Measurements from ENCODE around the gene UNC80. TPM values are rescaled to one million over a fixed set of nuclear protein-coding genes. Genes with fewer than 3 reads are reported as not detected.

The UNC80 gene
- total RNA-seq, 1 donor from 2014 or later = 0.11 TPM

DNA sequence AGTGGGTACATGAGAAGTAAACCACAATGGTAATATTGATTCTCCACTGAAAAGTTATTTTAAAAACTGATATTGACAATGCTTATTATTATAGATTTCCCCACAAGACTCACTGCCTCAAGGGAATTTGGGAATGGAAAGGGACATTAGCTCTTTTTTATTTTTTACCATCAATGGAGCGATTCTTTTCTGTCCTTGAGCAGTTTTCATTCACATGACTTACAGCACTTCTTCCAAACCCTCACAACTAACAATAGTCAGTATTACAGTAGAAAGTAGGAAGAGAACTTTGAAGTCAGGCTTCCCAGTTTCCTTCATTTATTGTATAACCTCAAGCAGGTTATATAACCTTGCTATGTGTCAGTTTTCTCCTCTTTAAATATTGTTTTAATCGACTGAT is 4.3 kb upstream of the UNC80 start:
- Histone ChIP-seq H3K27me3 (no peaks in the 10 kb centered on the region), H3K4me1 (no peaks in the 10 kb centered on the region), H3K4me3 (no peak overlapping the region), H3K27ac (no peak overlapping the region), H3K36me3 (no peaks in the 10 kb centered on the region), H3K9me3 (no peaks in the 10 kb centered on the region)
- TF ChIP-seq, protein P1, sequence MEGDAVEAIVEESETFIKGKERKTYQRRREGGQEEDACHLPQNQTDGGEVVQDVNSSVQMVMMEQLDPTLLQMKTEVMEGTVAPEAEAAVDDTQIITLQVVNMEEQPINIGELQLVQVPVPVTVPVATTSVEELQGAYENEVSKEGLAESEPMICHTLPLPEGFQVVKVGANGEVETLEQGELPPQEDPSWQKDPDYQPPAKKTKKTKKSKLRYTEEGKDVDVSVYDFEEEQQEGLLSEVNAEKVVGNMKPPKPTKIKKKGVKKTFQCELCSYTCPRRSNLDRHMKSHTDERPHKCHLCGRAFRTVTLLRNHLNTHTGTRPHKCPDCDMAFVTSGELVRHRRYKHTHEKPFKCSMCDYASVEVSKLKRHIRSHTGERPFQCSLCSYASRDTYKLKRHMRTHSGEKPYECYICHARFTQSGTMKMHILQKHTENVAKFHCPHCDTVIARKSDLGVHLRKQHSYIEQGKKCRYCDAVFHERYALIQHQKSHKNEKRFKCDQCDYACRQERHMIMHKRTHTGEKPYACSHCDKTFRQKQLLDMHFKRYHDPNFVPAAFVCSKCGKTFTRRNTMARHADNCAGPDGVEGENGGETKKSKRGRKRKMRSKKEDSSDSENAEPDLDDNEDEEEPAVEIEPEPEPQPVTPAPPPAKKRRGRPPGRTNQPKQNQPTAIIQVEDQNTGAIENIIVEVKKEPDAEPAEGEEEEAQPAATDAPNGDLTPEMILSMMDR (IDR thresholded peaks at IDR 0.05) = no peak
- intact Hi-C loops (cut with DNase I) = no loop called here
- no peak for DNase-seq (ENCODE audit: low spot score in 2 of 2)

DNA sequence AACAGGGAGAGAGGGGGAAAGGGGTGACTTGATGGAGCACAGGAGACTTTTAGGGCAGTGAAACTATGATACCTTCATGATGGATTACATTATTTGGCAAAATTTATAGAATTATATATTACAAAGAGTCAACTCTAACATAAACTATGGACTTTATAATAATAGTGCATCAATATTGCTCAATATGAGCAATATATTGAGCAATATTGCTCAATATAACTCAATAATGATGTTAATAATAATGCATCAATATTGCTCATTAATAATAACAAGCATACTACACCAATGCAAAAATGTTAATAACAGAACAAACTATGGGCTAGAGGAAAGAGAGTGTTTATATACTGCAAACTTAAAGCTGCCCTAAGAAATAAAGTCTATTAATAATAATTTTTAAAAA is 3.1 kb upstream of the UNC80 start:
- intact Hi-C loops (cut with DNase I) = no loop called here
- TF ChIP-seq, protein P1 (IDR thresholded peaks at IDR 0.05) = no peak
- DNase-seq (ENCODE audit: low spot score in 2 of 2) = no peak
- Histone ChIP-seq H3K4me1 (no peaks in the 10 kb centered on the region), H3K4me3 (no peak overlapping the region), H3K36me3 (no peaks in the 10 kb centered on the region), H3K9me3 (no peaks in the 10 kb centered on the region), H3K27ac (no peak overlapping the region), H3K27me3 (no peaks in the 10 kb centered on the region)

DNA sequence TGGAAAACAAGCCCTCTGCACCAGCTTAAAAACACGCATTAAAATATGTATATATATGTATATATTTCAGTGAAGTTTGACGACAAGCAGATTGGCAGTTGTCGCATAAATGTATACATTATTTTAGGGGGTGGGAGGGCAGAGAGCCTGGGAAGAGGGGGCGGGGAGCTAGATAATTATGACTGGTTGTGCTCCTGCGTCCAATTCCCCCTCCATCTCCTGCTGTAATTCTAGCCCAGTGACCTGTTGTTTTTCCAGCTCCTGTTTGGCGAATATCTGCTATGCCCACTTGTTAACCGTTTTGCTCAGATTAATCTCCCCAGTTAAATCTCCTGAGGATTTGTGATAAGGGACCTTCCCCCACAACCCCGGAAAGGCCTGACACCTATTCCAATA is 656 bp downstream of the UNC80 start:
- TF ChIP-seq, protein P1 (IDR thresholded peaks at IDR 0.05) = no peak
- Histone ChIP-seq H3K4me1 (no peaks in the 10 kb centered on the region), H3K36me3 (no peaks in the 10 kb centered on the region), H3K9me3 (no peaks in the 10 kb centered on the region), H3K4me3 (peak overlapping the region in 1 of 2 donors; percentile 52), H3K27me3 (no peaks in the 10 kb centered on the region), H3K27ac (no peak overlapping the region)
- DNase-seq (ENCODE audit: low spot score in 2 of 2) = no peak
- intact Hi-C loops (cut with DNase I) = no loop called here

DNA sequence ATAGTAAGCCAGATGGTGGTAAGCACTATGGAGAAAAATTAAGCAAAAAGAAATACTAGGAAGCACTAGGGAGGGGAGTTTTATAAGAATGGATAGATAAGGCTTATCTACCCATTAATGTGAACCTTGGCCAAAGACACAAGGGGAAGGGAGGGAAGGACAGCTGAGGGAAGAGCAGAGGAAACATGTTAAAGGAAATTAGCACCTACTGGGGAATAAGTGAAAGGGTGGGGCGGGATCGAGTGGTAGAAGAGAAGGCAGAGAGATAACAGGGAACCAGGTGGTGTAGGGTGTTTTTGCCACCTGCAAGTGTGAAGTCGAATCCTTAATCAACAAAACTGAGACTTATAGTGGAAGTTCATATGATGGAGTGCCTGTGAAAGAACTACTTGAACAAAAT is 1.7 kb downstream of the UNC80 start:
- H3K36me3 ChIP-seq = no peaks in the 10 kb centered on the region
- H3K4me1 ChIP-seq = no peaks in the 10 kb centered on the region
- H3K9me3 ChIP-seq = no peaks in the 10 kb centered on the region
- DNase-seq (ENCODE audit: low spot score in 2 of 2) = no peak
- no peaks in the 10 kb centered on the region for H3K27me3 ChIP-seq
- TF ChIP-seq, protein P1 (IDR thresholded peaks at IDR 0.05) = no peak
- H3K4me3 ChIP-seq = no peak overlapping the region
- H3K27ac ChIP-seq = no peak overlapping the region
- intact Hi-C loops (cut with DNase I) = no loop called here

DNA sequence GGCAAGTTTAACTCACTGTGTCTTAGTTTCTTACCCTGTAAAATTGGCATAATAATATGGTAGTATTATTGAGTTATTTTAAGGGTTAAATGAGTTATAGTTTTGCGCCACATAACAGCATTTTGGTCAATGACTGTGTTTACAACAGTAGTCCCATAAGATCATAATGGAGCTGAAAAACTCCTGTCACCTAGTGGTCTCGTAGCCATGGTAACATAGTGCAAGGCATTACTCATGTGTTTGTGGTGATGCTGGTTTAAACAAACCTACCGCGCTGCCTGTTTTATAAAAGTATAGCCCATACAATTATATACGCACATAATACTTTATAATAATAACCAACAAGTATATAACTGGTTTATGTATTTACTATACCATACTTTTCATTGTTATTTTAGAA is 15.8 kb downstream of the UNC80 start:
- Histone ChIP-seq H3K36me3 (no peaks in the 10 kb centered on the region), H3K4me3 (no peak overlapping the region), H3K27ac (no peak overlapping the region), H3K27me3 (no peaks in the 10 kb centered on the region), H3K4me1 (no peaks in the 10 kb centered on the region), H3K9me3 (no peaks in the 10 kb centered on the region)
- intact Hi-C loops (cut with DNase I) = no loop called here
- TF ChIP-seq, protein P1 (IDR thresholded peaks at IDR 0.05) = no peak
- no peak for DNase-seq (ENCODE audit: low spot score in 2 of 2)

DNA sequence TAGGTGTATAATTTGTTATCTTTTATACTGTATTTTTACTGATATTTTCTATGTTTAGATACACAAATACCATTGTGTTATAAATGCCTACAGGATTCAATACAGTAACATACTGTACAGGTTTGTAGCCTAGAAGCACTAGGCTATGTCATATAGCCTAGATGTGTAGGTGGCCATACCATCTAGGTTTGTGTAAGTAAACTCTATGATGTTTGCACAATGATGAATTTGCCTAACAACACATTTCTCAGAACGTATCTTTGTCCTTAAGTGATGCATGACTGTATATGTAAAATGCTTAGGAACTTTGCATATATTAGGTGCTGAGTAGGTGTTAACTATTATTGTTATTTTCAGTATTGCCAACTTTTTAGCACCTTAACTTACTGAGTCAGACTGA is 17.3 kb downstream of the UNC80 start:
- no peak for DNase-seq (ENCODE audit: low spot score in 2 of 2)
- no peaks in the 10 kb centered on the region for H3K27me3 ChIP-seq

More for the DNA sequence above, 17.3 kb downstream of the UNC80 start:
- Histone ChIP-seq H3K9me3 (no peaks in the 10 kb centered on the region), H3K36me3 (no peaks in the 10 kb centered on the region), H3K4me3 (no peak overlapping the region), H3K4me1 (no peaks in the 10 kb centered on the region), H3K27ac (no peak overlapping the region)
- intact Hi-C loops (cut with DNase I) = no loop called here
- TF ChIP-seq, protein P1 (IDR thresholded peaks at IDR 0.05) = no peak

Data from ascending aorta (tissue), 2 donors.